ENCODE data around the gene MYADML2.

Gene MYADML2

GRCh38 chr17:81909966-81910839 is 36.8 kb downstream of the MYADML2 start:
- DNase-seq: no peak

- DNase-seq: no peak
Measured at GRCh38 chr17:81909231-81909630, 37.8 kb downstream of the MYADML2 start.

GRCh38 chr17:81908793-81909192 is 38.2 kb downstream of the MYADML2 start:
- DNase-seq: no peak

GRCh38 chr17:81907219-81908145 is 39.6 kb downstream of the MYADML2 start:
- no peak for DNase-seq

GRCh38 chr17:81906476-81907218 is 40.4 kb downstream of the MYADML2 start:
- no peak for DNase-seq

GRCh38 chr17:81905993-81906392 is 41.0 kb downstream of the MYADML2 start:
- no peak for DNase-seq

GRCh38 chr17:81905424-81905875 is 41.6 kb downstream of the MYADML2 start:
- no peak for DNase-seq

- no peak for DNase-seq
Measured at GRCh38 chr17:81904600-81905423, 42.2 kb downstream of the MYADML2 start.

GRCh38 chr17:81903896-81904599 is 43.0 kb downstream of the MYADML2 start:
- DNase-seq: no peak

- no peak for DNase-seq
Measured at GRCh38 chr17:81903415-81903831, 43.6 kb downstream of the MYADML2 start.

- no peak for DNase-seq
Measured at GRCh38 chr17:81902653-81903414, 44.2 kb downstream of the MYADML2 start.

- no peak for DNase-seq
Measured at GRCh38 chr17:81902023-81902652, 44.9 kb downstream of the MYADML2 start, which contains the start of gene NPB. NPB (plus strand) TSS chr17:81902238; CDS start chr17:81902278, 40 bp downstream.

GRCh38 chr17:81901167-81902022 is 45.6 kb downstream of the MYADML2 start:
- no peak for DNase-seq

GRCh38 chr17:81900181-81900820 is 46.7 kb downstream of the MYADML2 start:
- no peak for DNase-seq

- DNase-seq: no peak
Measured at GRCh38 chr17:81899514-81900166, 47.4 kb downstream of the MYADML2 start.

GRCh38 chr17:81898885-81899284 is 48.1 kb downstream of the MYADML2 start:
- no peak for DNase-seq

GRCh38 chr17:81898029-81898866 is 48.8 kb downstream of the MYADML2 start:
- DNase-seq: no peak
